Cardiac fibroblast (primary cell): ENCODE results near the gene SPPL3.

Source experiments
- DNase-seq, 2 donors: peaks; one replicate each; pipeline versions ENCODE4 v3.0.0 to v3.0.0-alpha.2; 2010; ENCODE audit warnings: low read depth in 2 of 2
- H3K4me3 ChIP-seq, 2 donors: replicated peaks in 1 of 2; 1 replicate in 1 of 2; 2 replicates in 1 of 2; pipeline ENCODE4 v1.5.1; 2011; ENCODE audit warnings: low read depth in 2 of 2, low read length in 2 of 2, mild to moderate bottlenecking in 2 of 2, moderate library complexity in 1 of 2
- TF ChIP-seq, protein P1 (sequence below): IDR thresholded peaks from one replicate; pipeline ENCODE4 v1.5.1; 2011; ENCODE audit warnings: low read depth, mild to moderate bottlenecking, low read length, inconsistent platforms

SPPL3 gene

DNA sequence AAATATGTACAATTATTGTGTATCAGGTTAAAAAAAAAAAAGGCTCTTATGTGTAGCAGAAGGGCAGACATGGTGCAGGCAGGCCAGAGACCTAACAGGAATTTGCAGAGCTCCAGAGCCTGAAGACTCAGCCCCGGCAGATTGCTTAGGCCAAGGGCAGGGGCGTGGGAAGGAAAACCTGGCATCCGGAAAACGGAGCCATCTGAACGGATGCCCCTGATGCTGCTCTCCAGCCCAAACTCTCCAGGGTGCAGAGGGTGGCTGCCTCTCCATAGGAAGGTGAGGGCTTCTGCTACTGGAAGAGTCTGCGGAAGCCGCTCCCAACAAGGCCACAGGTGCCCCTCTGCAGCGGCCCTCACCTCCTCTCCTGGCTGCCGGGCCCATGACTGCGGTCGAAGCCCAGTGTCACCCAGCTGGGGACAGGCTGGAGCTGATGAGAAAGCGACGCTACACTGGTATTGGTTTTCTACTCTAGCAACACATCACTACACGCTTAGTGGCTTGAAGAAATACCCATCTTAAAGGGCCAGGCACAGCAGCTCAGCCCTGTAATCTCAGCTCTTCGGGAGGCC, 159.2 kb downstream of the SPPL3 start:
- no peak overlapping the region for H3K4me3 ChIP-seq
- DNase-seq = no peak
- TF ChIP-seq, protein P1, sequence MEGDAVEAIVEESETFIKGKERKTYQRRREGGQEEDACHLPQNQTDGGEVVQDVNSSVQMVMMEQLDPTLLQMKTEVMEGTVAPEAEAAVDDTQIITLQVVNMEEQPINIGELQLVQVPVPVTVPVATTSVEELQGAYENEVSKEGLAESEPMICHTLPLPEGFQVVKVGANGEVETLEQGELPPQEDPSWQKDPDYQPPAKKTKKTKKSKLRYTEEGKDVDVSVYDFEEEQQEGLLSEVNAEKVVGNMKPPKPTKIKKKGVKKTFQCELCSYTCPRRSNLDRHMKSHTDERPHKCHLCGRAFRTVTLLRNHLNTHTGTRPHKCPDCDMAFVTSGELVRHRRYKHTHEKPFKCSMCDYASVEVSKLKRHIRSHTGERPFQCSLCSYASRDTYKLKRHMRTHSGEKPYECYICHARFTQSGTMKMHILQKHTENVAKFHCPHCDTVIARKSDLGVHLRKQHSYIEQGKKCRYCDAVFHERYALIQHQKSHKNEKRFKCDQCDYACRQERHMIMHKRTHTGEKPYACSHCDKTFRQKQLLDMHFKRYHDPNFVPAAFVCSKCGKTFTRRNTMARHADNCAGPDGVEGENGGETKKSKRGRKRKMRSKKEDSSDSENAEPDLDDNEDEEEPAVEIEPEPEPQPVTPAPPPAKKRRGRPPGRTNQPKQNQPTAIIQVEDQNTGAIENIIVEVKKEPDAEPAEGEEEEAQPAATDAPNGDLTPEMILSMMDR = no peak

DNA sequence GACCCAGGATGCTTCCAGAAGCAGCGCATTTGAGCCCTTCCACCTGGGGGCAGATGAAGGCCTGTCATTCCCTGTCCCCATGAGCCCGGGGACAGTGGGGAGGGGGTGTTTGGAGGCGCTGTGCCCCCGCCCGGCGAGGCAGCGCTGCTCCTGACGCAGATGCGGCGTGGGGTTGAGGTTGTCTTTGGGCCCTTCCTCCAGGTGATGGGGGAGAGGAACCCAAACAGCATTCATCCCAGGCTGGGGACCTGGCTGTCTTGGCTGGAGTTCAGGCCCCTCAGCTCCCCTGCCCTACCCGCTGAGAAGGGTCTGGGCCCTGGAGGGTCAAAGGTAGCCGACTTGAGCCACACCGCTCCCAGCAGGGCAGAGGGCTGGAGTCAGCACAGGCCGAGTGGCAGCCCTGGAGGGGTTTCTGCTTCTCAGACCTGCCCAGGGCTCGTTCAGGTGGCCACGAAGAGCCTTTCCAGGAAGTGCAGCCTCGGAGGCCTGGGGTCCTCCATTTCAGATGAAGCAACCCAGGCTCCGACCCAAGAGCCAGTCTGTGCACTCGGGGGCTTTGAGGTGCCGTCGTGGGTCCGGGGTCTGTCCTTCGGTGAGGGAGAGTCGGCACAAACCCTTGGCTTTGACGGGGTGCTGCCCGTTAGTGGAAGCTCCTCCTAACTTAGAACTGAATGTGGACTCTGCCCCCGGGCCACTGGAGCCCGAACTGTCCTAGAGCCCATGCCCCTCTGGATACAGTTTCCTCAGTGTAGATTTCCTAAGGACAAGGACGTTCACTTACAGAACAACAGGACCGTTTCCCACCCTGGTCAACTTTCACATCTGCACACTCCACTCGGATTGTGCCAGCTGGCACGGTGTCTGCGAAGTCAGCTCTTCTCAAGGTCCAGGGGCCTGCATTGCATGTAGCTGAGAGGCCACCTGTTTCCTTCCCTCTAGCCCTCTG, 162.4 kb downstream of the SPPL3 start:
- no peak overlapping the region for H3K4me3 ChIP-seq
- TF ChIP-seq, protein P1 = no peak
- no peak for DNase-seq

DNA sequence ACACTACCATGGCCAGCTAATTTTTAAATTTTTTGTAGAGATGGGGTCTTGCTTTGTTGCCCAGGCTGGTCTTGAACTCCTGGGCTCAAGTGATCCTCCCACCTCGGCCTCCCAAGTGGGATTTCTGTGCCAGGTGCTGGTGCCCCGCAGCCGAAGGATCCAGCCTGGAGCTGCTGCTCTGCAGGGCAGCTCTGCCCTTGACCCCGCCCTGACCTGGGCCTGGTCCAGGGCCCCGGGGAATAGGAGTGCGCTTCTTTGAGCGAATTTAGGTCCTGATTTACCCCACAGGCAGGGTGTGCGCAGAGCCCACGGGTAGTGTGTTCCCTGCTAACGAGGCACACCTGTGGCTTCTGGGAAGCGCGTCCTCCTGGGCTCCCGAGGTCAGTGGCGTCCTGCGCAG, 163.3 kb downstream of the SPPL3 start:
- H3K4me3 ChIP-seq = no peak overlapping the region
- no peak for DNase-seq
- TF ChIP-seq, protein P1 = no peak

DNA sequence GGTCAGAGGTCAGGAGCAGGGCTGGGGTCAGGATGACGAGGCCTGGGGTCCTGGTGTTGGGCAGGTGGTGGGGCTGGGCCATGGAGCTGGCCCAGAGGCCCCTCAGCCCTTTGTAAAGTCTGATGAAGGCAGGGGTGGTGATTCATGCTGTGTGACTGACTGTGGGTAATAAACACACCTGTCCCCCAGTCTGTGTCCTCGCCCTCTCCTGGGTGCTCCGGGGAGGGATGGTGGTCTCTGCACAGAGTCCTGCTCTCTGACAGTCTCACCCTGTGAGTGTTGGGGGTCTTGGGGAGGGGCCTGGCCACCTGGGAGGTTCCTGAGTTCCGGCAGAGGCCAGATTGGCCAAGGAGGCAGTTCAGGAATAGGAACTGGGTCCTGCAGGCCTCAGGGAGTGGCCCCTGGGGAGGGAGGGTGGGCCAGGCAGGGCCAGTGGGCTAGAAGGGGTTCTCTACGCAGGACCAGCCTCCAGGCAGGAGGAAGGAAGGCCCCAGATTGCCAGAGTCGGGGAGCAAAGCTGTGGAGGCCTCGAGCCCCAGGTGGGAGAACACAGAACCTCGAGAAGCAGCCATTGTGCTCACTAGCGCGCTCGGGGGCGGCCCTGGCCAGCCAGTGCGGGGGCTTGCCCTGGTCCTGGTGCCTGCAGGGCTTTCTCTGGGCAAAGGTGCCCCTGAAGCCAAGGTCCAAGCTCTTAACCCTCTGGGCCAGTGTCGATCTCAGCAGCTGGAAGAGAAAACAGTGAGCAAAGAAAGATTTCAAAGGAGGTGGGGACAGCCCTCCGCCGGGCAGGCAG, 164.1 kb downstream of the SPPL3 start:
- H3K4me3 ChIP-seq = no peak overlapping the region
- TF ChIP-seq, protein P1 = no peak
- DNase-seq = no peak

DNA sequence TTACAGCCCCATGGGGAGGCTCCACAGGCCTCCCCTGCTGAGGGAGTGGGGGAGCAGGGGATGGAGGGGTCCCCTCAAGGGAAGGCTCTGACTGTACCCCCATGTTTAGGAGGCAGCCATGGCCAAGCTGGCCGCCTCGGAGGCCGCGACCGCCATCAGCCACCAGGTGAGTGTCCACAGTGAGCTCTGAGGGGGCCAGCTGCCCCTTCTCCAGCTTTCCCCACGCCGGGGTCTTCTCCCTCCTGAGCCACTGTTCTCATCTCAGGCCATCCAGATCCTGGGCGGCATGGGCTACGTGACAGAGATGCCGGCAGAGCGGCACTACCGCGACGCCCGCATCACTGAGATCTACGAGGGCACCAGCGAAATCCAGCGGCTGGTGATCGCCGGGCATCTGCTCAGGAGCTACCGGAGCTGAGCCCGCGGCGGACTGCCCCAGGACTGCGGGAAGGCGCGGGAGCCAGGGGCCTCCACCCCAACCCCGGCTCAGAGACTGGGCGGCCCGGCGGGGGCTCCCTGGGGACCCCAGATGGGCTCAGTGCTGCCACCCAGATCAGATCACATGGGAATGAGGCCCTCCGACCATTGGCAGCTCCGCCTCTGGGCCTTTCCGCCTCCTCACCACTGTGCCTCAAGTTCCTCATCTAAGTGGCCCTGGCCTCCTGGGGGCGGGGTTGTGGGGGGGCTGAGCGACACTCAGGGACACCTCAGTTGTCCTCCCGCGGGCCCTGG, 165.0 kb downstream of the SPPL3 start:
- TF ChIP-seq, protein P1 = no peak
- no peak for DNase-seq
- no peak overlapping the region for H3K4me3 ChIP-seq
